Neural progenitor cell (in vitro differentiated cells): ENCODE data around the gene RIC1. TPM values are rescaled to one million over a fixed set of nuclear protein-coding genes. Genes with fewer than 3 reads are reported as not detected.

Experiments
- DNase-seq: peaks from one replicate; pipeline ENCODE4 v3.0.0-alpha.2; 2016; ENCODE audit warnings: low spot score
- H2AFZ ChIP-seq: fragments of 200-600 bp; sonication (generic); replicated peaks from 2 replicates; pipeline ENCODE4 v1.6.1; 2016; ENCODE audit warnings: antibody characterized with exemption
- H3F3A ChIP-seq: fragments of 200-600 bp; sonication (generic); 2 replicates; pipeline ENCODE4 v1.6.1; 2016; ENCODE audit warnings: antibody characterized with exemption, low read depth
- H3K27ac ChIP-seq: fragments of 200-600 bp; sonication (generic); 2 replicates; pipeline ENCODE4 v1.5.1; 2016; ENCODE audit warnings: mild to moderate bottlenecking
- H3K27me3 ChIP-seq: fragments of 200-600 bp; sonication (generic); 2 replicates; pipeline ENCODE4 v1.6.1; 2016; ENCODE audit warnings: mild to moderate bottlenecking, moderate library complexity
- H3K36me3 ChIP-seq: fragments of 200-600 bp; sonication (generic); 2 replicates; pipeline ENCODE4 v1.5.1; 2016
- H3K4me1 ChIP-seq: fragments of 200-600 bp; sonication (generic); 2 replicates; pipeline ENCODE4 v1.6.1; 2016; ENCODE audit warnings: mixed run types
- H3K4me2 ChIP-seq: fragments of 200-600 bp; sonication (generic); 2 replicates; pipeline ENCODE4 v1.6.1; 2016
- H3K4me3 ChIP-seq: fragments of 200-600 bp; sonication (generic); 2 replicates; pipeline ENCODE4 v1.5.1; 2016
- H3K79me2 ChIP-seq: fragments of 200-600 bp; sonication (generic); 2 replicates; pipeline ENCODE4 v1.6.1; 2016; ENCODE audit warnings: low read depth
- H3K9ac ChIP-seq: fragments of 200-600 bp; sonication (generic); 2 replicates; pipeline ENCODE4 v1.6.1; 2016
- H3K9me3 ChIP-seq: fragments of 200-600 bp; sonication (generic); 2 replicates; pipeline ENCODE4 v1.5.1; 2016; ENCODE audit warnings: low read depth
- H4K20me1 ChIP-seq: fragments of 200-600 bp; sonication (generic); 2 replicates; pipeline ENCODE4 v1.6.1; 2016; ENCODE audit warnings: low read depth
- H3K27ac Mint-ChIP-seq: 3 replicates; pipeline ENCODE4 v1.8.0; 2021; ENCODE audit warnings: mixed read lengths
- H3K27me3 Mint-ChIP-seq: 2 replicates; pipeline ENCODE4 v1.8.0; 2022; ENCODE audit warnings: low read depth, mild to moderate bottlenecking, inconsistent platforms, moderate library complexity, mixed read lengths; ENCODE audit not compliant: insufficient read depth
- H3K36me3 Mint-ChIP-seq: 3 replicates; pipeline ENCODE4 v1.8.0; 2021; ENCODE audit warnings: mixed read lengths
- H3K4me1 Mint-ChIP-seq: 3 replicates; pipeline ENCODE4 v1.8.0; 2021; ENCODE audit warnings: mixed read lengths
- H3K4me3 Mint-ChIP-seq: 3 replicates; pipeline ENCODE4 v1.8.0; 2021; ENCODE audit warnings: mild to moderate bottlenecking, moderate library complexity, mixed read lengths
- H3K9me3 Mint-ChIP-seq: 3 replicates; pipeline ENCODE4 v1.8.0; 2020; ENCODE audit warnings: mixed read lengths
- EZH2 ChIP-seq: fragments of 200-600 bp; sonication (generic); IDR thresholded peaks from 2 replicates; pipeline ENCODE4 v1.6.1; 2017; ENCODE audit warnings: antibody characterized with exemption, mild to moderate bottlenecking, moderate library complexity
- EZH2phosphoT487 ChIP-seq: fragments of 200-600 bp; sonication (generic); IDR thresholded peaks from 2 replicates; pipeline ENCODE4 v1.6.1; 2017; ENCODE audit warnings: antibody characterized with exemption
- total RNA-seq: library from RNA; depleted of rRNA; stranded (reverse); fragments of >200 nt; gene quantifications from 2 replicates; pipeline ENCODE4 v1.2.3, GENCODE V29; 2015; ENCODE audit warnings: low replicate concordance
- TF ChIP-seq, protein P1 (sequence below): fragments of 200-600 bp; sonication (generic); IDR thresholded peaks from 2 replicates; pipeline ENCODE4 v1.5.1; 2017; ENCODE audit warnings: antibody characterized with exemption, mild to moderate bottlenecking

The RIC1 gene
- total RNA-seq, 1 donor from 2014 or later: 31.9 TPM

DNA sequence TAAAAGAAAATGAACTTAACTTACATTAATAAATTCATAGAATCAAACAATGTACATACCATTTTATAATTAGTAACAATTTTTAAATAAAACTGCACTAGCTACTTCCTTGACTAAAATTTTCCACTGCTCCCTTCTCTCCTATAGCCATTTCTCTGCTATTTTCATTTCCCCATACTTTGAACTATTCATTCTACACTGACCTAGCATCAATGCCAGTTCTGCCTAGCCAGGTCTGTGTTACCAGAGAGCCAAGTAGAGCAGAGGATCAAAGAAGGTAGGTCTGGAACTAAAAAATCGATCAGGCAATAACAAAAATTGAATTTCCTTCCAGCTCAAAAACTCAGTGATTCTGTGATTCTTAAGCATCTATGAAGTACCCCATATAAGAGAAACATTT is 119.5 kb downstream of the RIC1 start:
- no peak for DNase-seq

DNA sequence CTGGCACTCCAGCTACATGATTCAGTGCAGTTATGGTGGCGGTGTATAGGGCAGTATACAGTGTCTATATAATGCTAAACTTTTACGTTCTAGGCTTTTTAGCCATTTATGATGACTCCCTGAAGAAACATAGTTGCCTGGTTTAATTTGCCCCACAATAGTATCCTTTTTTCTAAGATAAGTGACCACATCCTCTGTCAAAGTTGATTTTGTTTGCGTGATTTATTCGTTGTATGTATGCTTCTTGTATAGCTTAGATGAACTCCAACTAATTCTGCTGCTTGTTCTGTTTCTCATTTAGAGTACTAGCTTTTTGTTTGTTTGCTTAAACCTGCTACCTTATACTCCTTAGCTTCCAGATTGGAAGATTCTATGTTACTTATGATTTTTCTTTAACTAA is 120.4 kb downstream of the RIC1 start:
- Histone ChIP-seq H3F3A (no peaks in the 10 kb centered on the region), H3K9ac (no peak overlapping the region), H3K4me2 (no peak overlapping the region), H3K79me2 (no peaks in the 10 kb centered on the region), H2AFZ (no peak overlapping the region), H3K27ac (no peak overlapping the region), H3K4me3 (no peak overlapping the region), H3K4me1 (peaks cover 6% of the 10 kb centered on the region), H3K9me3 (no peaks in the 10 kb centered on the region), H4K20me1 (no peaks in the 10 kb centered on the region), H3K27me3 (no peaks in the 10 kb centered on the region), H3K36me3 (peaks cover 8% of the 10 kb centered on the region)
- H3K27ac Mint-ChIP-seq: no peak overlapping the region
- no peaks in the 10 kb centered on the region for H3K27me3 Mint-ChIP-seq
- no peaks in the 10 kb centered on the region for H3K4me1 Mint-ChIP-seq
- H3K9me3 Mint-ChIP-seq: no peaks in the 10 kb centered on the region
- H3K4me3 Mint-ChIP-seq: no peak overlapping the region
- H3K36me3 Mint-ChIP-seq: peaks cover 17% of the 10 kb centered on the region
- TF ChIP-seq, protein P1, sequence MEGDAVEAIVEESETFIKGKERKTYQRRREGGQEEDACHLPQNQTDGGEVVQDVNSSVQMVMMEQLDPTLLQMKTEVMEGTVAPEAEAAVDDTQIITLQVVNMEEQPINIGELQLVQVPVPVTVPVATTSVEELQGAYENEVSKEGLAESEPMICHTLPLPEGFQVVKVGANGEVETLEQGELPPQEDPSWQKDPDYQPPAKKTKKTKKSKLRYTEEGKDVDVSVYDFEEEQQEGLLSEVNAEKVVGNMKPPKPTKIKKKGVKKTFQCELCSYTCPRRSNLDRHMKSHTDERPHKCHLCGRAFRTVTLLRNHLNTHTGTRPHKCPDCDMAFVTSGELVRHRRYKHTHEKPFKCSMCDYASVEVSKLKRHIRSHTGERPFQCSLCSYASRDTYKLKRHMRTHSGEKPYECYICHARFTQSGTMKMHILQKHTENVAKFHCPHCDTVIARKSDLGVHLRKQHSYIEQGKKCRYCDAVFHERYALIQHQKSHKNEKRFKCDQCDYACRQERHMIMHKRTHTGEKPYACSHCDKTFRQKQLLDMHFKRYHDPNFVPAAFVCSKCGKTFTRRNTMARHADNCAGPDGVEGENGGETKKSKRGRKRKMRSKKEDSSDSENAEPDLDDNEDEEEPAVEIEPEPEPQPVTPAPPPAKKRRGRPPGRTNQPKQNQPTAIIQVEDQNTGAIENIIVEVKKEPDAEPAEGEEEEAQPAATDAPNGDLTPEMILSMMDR: no peak
- TF ChIP-seq EZH2 (no peak), EZH2phosphoT487 (no peak)
- no peak for DNase-seq

More for the DNA sequence above, 119.5 kb downstream of the RIC1 start:
- Histone ChIP-seq H3K79me2 (no peaks in the 10 kb centered on the region), H3K27ac (no peak overlapping the region), H3K27me3 (no peaks in the 10 kb centered on the region), H3K9ac (no peak overlapping the region), H2AFZ (no peak overlapping the region), H3K4me1 (peaks cover 6% of the 10 kb centered on the region), H3K9me3 (no peaks in the 10 kb centered on the region), H3K4me3 (no peak overlapping the region), H4K20me1 (no peaks in the 10 kb centered on the region), H3F3A (no peaks in the 10 kb centered on the region), H3K36me3 (peaks cover 8% of the 10 kb centered on the region), H3K4me2 (no peak overlapping the region)
- Mint-ChIP-seq H3K9me3 (no peaks in the 10 kb centered on the region), H3K36me3 (peaks cover 22% of the 10 kb centered on the region), H3K4me1 (no peaks in the 10 kb centered on the region), H3K27me3 (no peaks in the 10 kb centered on the region), H3K27ac (no peak overlapping the region), H3K4me3 (no peak overlapping the region)
- TF ChIP-seq EZH2 (no peak), EZH2phosphoT487 (no peak)
- TF ChIP-seq, protein P1: no peak

DNA sequence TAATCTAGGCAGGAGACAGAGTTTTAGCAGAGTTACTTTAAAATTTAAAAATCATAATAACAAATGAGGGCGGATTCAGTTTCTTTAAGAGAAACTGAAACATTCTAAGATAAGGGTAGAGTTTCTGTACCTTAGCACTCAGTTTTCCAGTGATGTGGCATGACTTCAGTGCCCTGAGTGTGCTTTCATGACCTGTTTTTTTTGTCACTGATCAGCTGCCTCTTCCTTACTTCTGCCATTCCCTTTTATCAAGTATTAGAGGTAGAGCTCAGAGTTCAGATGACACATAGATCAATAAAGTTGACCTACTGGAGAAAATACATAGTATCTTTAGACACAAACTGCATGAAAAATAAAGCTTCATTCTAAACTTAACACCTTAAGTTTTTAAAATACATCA is 121.7 kb downstream of the RIC1 start:
- H3K36me3 ChIP-seq: peaks cover 8% of the 10 kb centered on the region
- Mint-ChIP-seq H3K4me3 (no peak overlapping the region), H3K27me3 (no peaks in the 10 kb centered on the region), H3K4me1 (no peaks in the 10 kb centered on the region), H3K27ac (no peak overlapping the region), H3K9me3 (no peaks in the 10 kb centered on the region), H3K36me3 (peaks cover 15% of the 10 kb centered on the region)
- TF ChIP-seq, protein P1: no peak
- TF ChIP-seq EZH2 (no peak), EZH2phosphoT487 (no peak)
- H4K20me1 ChIP-seq: no peaks in the 10 kb centered on the region
- no peaks in the 10 kb centered on the region for H3F3A ChIP-seq
- no peak overlapping the region for H3K4me3 ChIP-seq
- no peaks in the 10 kb centered on the region for H3K27me3 ChIP-seq
- no peaks in the 10 kb centered on the region for H3K9me3 ChIP-seq
- no peaks in the 10 kb centered on the region for H3K79me2 ChIP-seq
- no peak overlapping the region for H3K4me2 ChIP-seq
- H3K4me1 ChIP-seq: no peaks in the 10 kb centered on the region
- no peak for DNase-seq
- H3K27ac ChIP-seq: no peak overlapping the region
- H3K9ac ChIP-seq: no peak overlapping the region
- H2AFZ ChIP-seq: no peak overlapping the region

DNA sequence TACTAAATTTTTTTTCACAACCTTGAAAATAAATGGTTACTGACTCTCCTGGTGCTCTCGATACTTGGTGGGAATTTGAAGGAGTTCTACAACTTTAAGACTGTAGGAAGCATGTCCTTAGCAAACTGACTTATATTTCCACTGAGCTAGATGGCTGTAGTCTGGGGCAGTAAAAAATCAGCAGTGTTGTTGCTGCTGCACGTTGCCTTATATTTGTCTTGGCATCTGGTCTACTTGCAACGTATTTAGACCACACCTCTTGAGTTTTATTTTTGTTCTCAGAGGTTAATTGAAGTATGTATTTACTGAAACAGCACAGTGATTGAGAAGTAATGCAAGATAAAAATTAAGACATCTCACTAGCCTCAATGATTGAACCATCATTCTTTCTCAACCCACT is 127.7 kb downstream of the RIC1 start:
- no peaks in the 10 kb centered on the region for H3F3A ChIP-seq
- Mint-ChIP-seq H3K4me1 (no peaks in the 10 kb centered on the region), H3K36me3 (peaks cover 6% of the 10 kb centered on the region), H3K4me3 (no peak overlapping the region), H3K9me3 (no peaks in the 10 kb centered on the region), H3K27ac (no peak overlapping the region), H3K27me3 (no peaks in the 10 kb centered on the region)
- peaks cover 8% of the 10 kb centered on the region for H3K36me3 ChIP-seq
- no peak overlapping the region for H2AFZ ChIP-seq
- H3K27ac ChIP-seq: no peak overlapping the region
- H3K79me2 ChIP-seq: no peaks in the 10 kb centered on the region
- DNase-seq: no peak
- H3K4me1 ChIP-seq: no peaks in the 10 kb centered on the region
- no peak overlapping the region for H3K9ac ChIP-seq
- no peaks in the 10 kb centered on the region for H3K27me3 ChIP-seq
- no peaks in the 10 kb centered on the region for H3K9me3 ChIP-seq
- H3K4me3 ChIP-seq: no peak overlapping the region
- no peaks in the 10 kb centered on the region for H4K20me1 ChIP-seq
- TF ChIP-seq, protein P1: no peak
- TF ChIP-seq EZH2 (no peak), EZH2phosphoT487 (no peak)
- no peak overlapping the region for H3K4me2 ChIP-seq
